GM23338 (cell line): ENCODE measurements around the gene ATP2A3.

Experiments
- CTCF ChIP-seq, 2 experiments: fragments of 200-600 bp in 1 of 2; sonication (generic) in 1 of 2; conservative IDR thresholded peaks; 2 replicates each; pipeline versions ENCODE4 v1.5.1 to v1.6.1; 2016 to 2017; ENCODE audit warnings: antibody characterized with exemption in 2 of 2, low read depth in 2 of 2, mild to moderate bottlenecking in 2 of 2, moderate library complexity in 1 of 2
- ETS1 ChIP-seq: IDR thresholded peaks from 2 replicates; pipeline ENCODE4 v1.6.1; 2016; ENCODE audit warnings: antibody characterized with exemption
- EZH2 ChIP-seq: fragments of 200-600 bp; sonication (generic); IDR thresholded peaks from one replicate; pipeline ENCODE4 v1.8.0; 2017; ENCODE audit warnings: antibody characterized with exemption, mild to moderate bottlenecking, low read depth; ENCODE audit not compliant: unreplicated experiment
- EZH2phosphoT487 ChIP-seq: fragments of 200-600 bp; sonication (generic); IDR thresholded peaks from one replicate; pipeline ENCODE4 v1.8.1; 2018; ENCODE audit warnings: antibody characterized with exemption; ENCODE audit not compliant: unreplicated experiment
- POLR2AphosphoS5 ChIP-seq: IDR thresholded peaks from 2 replicates; pipeline ENCODE4 v1.6.1; 2016; ENCODE audit warnings: antibody characterized with exemption, low read depth
- REST ChIP-seq: IDR thresholded peaks from one replicate; pipeline ENCODE4 v1.6.1; 2018; ENCODE audit warnings: antibody characterized with exemption; ENCODE audit not compliant: unreplicated experiment

DNA sequence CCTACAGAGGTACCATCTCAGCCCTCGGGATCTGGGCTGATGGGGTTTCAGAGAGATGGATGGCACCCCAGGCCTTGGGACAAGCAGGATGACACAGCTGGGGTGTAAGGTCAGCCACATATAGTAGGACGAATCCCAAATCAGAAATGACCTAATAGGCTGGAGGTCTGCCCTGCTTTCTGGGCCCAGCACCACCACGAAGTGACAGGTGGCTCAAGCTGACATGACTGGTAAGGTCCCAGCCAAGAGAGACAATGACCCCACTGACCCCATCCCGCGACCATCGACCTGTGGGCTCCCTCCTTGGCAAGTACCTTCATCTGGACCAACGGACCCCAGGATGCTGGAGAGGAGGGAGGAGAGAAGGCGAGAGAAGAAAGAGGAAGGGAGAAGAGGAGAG, 87.0 kb downstream of the ATP2A3 start:
- TF ChIP-seq CTCF (conservative IDR thresholded peaks at IDR 0.05; ENCODE audit: low read depth in 2 of 2) (no peak), POLR2AphosphoS5 (no peak), EZH2phosphoT487 (no peak), ETS1 (no peak), EZH2 (no peak), REST (no peak)
